CD4-positive, alpha-beta T cell treated with Interleukin-4 for 4 hours (primary cell): Measurements from ENCODE around the gene ALLC.

ENCODE experiments used
- DNase-seq: peaks from one replicate; pipeline ENCODE4 v3.0.0-alpha.2; 2020

The ALLC gene

DNA sequence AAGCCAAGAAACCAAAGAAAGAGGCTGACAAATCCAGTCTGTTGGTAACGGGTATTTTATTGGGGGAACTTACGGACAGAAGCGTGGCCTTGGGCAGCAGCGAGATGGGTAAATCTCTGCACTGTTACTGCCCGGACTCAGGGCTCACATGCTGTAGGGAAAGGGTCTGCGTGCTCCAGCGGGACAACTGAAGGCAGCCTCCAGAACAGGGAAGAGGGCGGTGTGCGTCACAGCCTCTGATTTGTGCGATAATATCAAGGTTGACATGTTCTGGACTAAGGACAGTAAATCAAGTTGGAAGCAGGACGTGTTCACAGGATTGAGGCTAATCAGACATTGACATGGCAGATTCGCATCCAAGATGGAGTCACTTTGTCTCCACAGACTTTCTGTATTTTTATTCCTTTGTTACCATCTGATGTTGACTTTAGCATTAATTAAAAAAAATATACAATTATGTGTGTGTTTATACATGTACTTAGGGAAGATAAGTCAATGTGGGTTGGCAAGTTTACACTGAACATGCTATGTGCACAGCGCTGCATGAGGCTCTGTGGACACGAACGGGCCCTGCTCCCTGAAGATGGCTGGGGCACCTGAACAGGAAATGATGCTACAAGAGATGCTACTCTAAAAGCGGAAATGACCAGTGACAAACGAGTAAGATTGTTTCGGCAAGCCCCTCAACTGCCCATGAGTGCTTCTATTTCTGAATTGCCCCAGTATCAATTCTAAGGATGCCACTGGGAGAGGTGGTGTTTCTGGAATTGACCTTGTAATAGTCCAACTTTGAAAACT, 22.7 kb downstream of the ALLC start:
- no peak for DNase-seq

DNA sequence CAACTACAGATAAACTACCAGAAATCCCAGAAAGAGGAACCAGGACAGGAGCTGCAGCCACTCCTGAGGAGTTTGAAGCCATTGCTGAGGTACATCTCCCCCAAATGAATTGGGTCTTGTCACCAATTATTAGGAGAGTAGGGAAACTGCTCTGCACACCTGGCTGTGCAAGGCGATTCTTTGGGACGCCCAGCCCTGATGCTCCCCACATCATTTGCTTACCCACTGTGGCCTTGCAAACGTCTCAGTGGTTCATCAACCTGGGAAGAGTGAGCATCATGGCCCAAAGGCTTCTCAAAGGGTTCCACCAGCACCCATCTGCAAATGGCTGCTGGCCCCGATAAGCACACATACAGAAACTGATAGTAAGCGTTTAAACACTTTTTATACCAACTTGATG, 23.6 kb downstream of the ALLC start:
- no peak for DNase-seq

DNA sequence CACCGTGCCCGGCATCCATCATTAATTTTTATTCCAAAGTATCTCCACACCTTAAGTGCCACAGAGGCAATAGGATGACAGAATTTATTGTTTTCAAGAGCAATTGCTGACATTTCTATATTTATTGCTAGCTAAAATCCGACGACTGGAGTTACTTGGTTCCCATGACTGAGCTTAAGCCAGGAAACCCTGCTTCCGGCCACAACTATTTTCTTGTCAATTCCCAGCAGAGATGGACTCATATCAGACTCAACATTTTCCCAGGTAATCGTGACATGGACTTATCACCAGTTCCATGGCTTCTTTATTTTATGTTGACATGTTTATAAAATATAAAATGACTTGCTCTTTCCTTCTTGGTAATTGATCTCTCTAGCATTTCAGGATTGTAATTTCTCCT, 24.8 kb downstream of the ALLC start:
- no peak for DNase-seq

DNA sequence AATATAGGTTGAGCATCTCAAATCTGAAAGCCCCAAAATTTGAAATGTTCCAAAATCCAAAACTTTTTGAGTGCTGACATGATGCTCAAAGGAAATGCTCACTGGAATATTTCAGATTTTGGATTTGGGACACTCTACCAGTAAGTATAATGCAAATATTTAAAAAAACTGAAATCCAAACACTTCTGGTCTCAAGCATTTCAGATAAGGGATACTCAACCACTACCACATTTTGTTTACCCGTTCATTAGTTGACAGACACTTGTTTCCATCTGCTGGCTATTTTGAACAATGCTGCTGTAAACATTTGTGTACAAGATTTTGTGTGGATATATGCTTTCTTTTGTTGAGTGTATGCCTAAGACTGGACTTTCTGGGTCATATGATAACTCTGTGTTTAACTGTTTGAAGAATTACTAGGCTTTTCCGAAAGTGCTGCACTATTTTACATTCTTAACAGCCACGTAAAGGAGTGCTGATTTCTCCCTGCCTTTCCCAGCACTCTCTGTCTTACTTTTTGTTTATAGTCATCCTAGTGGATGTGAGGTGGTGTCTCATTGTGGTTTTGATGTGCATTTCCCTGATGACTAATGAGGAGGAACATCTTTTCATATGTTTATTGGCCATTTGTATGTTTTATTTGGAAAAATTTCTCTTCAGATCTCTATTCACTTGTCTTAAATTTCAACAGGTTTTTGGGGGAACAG, 25.9 kb downstream of the ALLC start:
- DNase-seq: no peak

DNA sequence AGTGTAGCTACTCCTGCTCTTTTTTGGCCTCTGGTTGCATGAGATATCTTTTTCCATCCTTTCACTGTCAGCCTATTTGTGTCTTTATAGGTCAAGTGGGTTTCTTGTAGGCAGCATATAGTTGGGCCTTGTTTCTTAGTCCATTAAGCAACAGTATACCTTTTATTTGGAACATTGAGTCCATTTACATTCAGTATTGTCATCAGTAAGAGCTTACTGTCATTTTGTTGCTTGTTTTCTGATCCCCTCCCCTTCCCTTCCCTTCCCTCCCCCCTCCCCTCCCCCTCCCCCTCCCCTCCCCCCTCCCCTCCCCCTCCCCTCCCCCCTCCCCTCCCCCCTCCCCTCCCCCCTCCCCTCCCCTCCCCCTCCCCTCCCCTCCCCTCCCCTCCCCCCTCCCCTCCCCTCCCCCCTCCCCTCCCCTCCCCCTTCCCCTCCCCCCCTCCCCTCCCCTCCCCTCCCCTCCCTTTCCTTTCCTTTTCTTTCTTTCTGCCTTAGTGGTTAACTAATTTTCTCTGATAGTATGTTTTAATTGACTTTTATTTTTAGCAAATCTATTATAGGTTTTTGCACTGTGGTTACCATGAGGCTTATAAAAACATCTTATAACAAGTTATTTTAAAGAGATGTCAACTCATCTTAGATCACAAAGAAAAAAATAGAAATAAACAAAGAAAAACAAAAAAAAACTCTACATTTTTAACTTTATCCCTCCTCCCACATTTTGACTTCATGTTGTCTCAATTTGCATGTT, 32.2 kb downstream of the ALLC start:
- DNase-seq: no peak

DNA sequence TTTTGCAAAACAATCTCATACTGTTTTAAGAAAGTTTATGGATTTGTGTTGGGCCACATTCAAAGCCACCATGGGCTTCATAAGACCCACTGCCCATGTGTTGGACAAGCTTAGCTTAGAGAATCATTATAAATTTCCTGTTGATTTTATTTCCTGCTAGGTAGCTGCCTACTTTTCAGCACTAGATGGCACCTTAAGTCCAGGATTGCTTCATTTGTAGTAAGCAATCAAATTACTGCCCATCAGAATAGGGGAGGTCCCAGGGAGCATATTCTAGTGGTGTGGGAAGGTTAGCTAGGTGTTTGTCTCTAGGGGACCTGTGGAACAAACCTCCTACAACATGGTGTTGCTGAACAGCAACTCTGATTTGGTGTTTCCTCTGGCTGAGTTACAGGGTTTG, 34.4 kb downstream of the ALLC start:
- no peak for DNase-seq

DNA sequence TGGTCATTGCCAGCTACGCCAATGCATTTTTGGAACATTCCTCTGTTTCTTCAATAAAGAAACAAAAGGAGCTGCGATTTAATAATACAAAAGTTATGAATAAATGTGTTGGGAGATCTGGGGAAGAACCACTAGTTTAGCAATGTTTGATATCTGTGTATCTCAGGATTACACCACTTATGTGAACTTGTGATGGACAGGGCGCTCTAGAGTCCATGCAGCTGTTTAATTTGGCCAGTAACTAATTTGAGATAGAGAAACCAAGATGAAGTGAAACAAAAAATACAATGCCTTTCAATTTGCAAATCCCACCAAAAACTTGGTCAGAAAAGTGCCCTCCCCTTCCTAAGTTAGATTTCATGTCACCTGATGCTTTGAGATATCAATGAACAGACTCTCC, 38.5 kb downstream of the ALLC start:
- no peak for DNase-seq

DNA sequence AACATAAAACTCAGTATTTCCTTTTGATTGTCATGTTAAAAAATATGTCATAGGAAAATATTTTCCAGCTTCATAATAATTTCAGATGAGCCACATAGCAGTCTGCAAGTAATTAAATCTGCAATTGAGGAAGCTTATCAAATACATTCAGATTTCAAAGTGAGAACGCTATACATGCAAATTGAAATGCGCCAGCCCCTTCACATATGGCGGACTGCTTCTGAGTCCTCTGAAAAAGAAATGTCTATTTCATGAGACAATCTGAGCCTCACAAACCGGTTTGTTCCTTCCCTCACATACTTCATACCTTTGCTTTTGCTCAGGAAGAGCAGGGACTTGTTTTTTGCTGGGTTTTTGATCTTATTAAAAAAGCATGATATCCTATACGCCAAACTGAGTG, 43.1 kb downstream of the ALLC start:
- DNase-seq: no peak

DNA sequence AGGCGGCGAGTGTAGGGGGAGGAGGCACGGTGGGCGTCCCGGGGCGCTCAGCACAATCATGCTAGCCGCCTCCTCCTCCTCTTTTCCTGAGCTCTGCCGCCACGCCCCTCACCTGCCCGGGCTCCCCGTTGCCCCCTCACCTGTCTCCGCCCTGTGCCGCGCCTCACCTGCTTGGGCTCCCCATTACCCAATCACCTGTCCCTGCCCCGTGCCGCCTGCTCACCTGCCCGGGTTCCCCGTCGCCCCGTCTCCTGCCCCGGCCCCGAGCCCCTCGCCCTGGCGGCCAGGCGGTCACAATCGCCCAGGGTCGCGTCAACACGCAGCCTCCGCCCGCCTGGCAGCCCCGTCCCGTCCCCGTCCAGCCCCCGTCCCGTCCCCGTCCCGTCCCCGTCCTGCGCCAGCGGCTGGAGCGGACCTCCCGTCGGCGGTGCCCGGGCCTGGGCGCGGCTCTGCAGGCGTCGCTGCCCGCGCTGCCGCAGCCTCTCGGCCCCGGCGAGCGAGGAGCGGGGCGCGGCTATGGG, 45.3 kb downstream of the ALLC start, which contains the start of gene DCDC2C:
TSS of gene DCDC2C (plus strand) at position 340 of the 521 bp plus-strand sequence. CDS start at position 517, 177 bp downstream.
- no peak for DNase-seq

DNA sequence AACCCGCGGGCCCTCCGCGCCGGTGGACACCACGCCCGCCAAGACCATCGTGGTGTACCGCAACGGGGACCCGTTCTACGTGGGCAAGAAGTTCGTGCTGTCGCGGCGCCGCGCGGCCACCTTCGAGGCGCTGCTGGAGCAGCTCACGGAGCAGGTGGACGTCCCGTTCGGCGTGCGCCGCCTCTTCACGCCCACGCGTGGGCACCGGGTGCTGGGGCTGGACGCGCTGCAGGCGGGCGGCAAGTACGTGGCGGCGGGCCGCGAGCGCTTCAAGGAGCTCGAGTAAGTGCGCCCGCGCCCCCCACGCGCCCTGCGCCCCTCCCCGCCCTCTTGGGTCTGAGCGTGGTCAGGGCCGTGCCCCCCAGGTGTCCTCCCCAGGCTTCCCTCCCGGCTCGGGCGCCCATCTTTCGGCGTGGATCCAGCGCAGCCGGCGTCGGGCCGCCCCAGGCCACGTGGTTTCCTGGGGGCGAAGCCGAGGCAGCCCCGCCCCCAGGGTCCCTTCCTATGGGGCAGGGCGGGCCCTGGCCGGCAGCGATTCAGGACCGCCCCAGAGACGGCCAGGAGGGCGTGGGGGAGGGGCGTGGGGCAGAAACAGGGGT, 45.9 kb downstream of the ALLC start:
- no peak for DNase-seq

DNA sequence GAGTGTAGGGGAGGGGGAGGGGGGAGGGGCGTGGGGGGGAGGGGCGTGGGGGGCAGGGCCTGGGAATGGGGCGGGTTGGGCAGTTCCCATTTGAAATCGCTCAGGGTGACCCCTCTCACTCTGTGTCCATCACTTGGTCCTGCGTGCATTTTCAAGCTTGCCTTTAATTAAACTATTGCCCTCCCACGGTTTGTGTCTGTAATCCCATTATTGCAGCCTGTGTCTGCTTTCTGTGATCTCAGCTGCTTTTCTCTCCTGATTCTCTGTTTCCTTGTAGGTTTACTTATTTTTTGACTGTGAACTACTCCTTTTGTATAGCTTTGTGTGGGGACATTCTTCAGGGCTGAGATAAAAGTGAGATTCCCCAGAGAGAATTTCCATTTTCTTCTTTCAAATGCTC, 46.7 kb downstream of the ALLC start:
- no peak for DNase-seq

DNA sequence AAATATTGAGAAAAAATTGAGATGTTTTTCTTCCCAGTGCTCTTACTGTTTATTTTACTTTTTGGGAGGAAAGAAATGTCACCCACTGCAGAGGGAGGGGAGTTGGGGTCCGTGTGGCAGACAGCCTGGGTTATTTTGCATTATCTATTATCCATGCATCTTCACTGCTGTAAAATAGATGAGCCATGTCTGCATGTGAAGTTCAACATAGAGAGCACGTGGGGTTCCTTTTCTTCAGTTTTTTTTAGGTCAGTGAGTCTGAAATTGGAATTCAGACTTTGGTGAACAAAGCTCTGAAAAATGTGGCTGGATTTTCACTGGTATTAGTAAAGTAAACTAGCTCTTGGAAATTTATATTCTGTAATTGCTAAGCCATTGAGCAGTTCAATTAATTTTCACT, 47.8 kb downstream of the ALLC start:
- DNase-seq: no peak

DNA sequence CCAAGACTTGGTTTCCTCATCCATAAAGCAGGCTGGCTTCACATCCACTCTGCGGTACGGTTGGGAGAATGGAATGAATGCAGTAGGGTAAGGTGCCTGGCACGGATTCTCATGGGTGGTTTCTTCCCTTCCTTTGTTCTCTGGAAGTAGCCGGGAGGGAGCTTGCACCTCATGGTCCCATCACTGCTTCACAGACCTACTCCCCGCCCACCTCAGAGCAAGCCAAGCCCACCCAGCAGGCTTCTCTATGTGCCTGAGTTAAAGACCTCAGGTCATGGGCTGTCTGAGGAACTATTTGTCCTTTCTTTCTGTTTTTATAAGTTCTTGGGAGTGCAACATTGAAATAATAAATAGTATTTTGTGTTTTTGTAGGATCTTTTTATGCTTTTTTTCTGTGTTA, 48.9 kb downstream of the ALLC start:
- no peak for DNase-seq

DNA sequence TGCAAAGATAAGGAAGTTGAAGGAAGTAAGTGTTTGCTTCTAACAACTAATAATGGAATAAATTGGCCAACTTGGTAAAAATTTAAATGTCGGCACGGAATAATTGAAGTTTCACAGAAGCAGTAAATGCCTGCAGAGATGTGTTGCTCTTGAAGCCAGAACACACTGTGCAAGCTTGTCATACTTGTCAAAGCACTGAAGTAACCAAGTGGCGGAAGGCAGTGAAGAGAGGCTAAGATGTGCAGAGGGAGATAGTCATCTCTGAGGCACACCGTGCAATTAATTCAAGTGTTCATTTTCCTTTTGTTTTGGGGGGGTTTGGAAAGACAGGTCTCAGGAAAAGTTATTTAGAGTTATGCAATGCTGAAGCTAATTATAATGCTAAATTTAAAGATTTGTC, 50.6 kb downstream of the ALLC start:
- no peak for DNase-seq

DNA sequence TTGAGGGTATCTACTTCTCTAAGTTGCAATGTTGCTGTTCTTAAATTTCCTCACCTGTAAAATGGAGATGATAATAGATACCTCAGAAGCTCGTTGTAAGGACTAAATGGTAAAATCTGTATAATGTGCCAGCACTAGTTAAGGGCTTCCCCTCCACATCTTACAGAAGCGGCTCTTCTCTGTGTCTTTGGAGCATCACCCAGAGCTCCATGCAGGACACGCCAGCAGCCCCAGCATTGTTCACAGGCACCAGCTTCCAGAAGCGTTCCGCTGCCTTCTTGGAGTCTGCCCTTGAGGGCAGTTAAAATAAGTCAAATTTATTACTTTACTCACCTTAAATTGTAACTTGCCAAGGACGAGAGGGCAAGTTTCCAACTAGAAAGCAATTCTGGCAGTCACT, 51.2 kb downstream of the ALLC start:
- no peak for DNase-seq

DNA sequence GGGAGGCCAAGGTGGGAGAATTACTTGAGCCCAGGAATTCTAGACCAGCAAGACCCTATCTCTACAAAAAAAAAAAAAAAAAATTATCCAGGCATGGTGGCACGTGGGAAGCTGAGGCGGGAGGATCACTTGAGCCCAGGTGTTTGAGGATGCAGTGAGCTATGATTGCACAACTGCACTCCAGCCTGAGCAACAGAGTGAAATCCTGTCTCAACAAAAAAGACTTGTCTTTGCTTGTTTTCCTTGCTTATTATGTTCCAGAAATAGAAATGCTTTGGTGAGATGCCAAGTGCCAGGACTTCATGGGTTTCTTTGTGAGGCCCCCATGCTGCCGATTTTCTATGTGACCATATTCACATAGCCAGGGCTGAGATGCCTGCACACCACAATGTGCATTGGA, 54.4 kb downstream of the ALLC start:
- no peak for DNase-seq

DNA sequence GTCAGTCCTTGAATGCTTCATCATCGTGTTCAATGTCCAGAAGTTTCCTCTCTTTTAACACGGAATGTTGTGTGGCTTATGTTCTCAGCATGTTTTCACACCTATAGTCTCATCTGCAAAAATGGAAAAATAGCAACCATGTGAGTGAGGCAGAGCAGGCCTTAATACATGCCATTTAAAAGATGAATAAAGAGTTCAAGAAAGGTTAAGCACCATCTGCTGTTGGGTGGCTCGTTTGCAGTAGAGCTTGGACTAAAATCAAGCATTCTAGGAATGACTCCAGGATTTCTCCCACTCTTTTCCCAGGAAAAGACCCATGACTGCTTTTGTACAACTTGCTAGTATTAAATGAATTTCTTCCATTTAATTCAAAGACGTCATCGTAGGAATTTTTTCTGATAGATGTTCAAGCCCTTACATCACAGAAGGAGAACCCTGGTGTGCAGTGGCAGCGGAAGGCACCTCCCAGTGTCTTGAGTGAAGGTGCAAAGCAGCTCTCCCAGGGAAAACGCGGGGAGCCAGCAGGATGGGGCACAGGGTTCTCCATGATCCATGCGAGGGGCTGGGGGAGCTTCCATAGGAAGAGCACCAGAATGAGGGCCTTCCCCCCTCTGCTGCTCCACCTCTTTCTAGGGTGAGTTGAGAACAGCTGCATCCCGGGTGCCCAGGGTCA, 55.0 kb downstream of the ALLC start:
- no peak for DNase-seq

DNA sequence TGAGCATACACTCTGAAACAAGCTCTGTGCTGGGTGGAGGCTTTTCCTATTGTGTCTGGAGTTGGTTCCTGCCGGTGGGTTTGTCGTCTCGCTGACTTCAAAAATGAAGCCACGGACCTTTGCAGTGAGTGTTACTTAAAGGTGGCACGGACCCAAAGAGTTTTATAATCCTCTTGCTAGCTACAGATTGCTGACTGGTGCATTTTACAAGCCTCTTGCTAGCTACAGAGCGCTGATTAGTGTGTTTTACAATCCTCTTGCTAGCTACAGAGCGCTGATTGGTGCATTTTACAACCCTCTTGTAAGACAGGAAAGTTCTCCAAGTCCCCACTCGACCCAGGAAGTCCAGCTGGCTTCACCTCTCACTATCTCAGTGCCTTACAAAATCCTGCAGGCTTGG, 60.7 kb downstream of the ALLC start:
- DNase-seq: no peak

DNA sequence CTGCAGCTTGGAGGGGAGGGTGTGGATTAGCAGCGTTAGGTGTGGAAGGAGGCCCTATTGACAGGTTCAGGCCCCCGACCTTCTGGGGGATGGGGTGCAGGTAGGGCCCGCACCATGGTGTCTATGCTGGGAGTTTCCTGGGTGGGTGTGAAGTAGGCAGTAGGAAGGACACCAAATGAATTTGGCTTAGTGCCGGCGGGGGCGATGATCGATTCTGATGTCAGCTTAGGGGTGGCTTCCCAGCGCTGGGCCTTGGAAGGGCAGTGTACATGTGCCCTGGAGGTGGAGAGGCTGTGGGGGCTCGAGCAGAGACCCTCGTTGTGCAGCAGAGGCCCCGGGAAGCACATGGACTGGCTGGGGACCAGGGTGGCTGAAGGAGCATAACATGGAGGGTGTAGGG, 67.0 kb downstream of the ALLC start:
- no peak for DNase-seq

DNA sequence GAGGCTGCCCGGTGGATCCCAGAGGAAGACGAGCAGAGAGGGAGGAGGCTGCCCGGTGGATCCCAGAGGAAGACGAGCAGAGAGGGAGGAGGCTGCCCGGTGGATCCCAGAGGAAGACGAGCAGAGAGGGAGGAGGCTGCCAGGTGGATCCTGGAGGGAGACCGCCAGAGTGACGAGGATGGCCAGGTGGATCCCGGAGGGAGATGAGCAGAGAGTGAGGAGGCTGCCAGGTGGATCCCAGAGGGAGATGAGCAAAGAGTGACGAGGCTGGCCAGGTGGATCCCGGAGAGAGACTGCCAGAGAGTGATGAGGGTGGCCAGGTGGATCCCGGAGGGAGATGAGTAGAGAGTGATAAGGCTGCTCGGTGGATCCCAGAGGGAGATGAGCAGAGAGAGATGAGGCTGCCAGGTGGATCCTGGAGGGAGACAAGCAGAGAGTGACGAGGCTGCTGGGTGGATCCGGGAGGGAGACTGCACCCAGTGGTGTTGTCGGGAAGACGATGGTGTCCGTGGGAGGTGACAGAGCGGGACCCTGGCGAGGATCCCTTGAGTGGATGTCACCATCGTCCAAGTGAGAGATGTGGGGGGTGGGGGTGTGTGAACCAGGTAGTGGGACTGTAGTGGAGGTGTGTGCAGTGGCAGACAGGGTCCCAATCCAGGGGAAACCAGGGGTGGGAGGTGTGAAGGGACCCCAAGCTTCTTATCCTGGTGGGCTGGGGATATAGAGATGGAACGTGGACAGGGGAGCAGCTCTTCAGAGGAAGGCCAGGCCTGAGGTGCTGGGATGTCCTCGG, 67.7 kb downstream of the ALLC start:
- no peak for DNase-seq

DNA sequence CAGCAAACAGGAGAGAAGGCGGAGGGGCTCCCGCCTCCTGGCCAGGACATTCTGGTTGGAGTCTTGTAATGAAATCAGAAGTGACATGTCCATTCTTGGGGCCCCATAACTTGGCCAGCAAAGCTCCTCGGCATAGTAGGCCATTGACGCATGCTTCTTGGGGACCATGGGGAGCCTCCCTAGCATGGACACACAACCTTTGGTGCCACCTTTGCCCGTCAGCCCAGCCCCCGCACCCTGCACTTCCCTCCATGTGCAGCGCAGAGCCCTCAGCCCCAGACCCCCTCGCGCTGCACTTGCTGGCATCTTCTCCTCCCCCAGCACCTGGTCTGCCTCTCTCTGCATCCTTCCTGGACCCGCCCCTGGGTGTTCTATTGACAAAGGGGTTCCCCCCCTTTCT, 68.5 kb downstream of the ALLC start:
- DNase-seq: no peak
